GM20431 (cell line): Measurements from ENCODE around the gene GYPE.
"Not testable (repeated sequence)": the region's sequence is repeated elsewhere in the genome, so short reads cannot be mapped to it uniquely, and the experiment has no call there.

Experiments
- in situ Hi-C: fragments of 300-500 bp; cut with MseI, MboI; formaldehyde crosslinking; loops from one replicate; pipeline ENCODE4 v1.15.0; 2020; ENCODE audit warnings: low sequenced_read_pairs; ENCODE audit not compliant: unreplicated experiment

The GYPE gene

GRCh38 chr4:143870523-143871268 lies 34.7 kb downstream of the GYPE start:
- in situ Hi-C loops = not testable (repeated sequence)

DNA sequence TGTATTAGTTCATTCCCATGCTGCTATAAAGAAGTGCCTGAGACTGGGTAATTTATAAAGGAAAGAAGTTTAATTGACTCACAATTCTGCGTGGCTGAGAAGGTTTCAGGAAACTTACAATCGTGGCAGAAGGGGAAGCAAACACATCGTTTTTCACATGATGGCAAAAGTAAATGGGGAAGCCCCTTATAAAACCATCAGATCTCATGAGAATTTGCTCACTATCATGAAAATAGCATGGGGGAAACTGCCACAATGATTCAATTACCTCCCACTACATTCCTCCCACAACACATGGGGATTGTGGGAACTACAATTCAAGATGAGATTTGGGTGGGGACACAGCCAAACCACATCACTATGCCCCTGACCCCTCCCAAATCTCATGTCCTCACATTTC lies 35.4 kb downstream of the GYPE start:
- in situ Hi-C loops = not testable (repeated sequence)

GRCh38 chr4:143862716-143863115 lies 42.6 kb downstream of the GYPE start:
- in situ Hi-C loops = not testable (repeated sequence)

- in situ Hi-C loops = no loop called here
Observed at GRCh38 chr4:143858456-143858855, 46.9 kb downstream of the GYPE start.

GRCh38 chr4:143857391-143858336 lies 47.7 kb downstream of the GYPE start:
- in situ Hi-C loops = not testable (repeated sequence)

DNA sequence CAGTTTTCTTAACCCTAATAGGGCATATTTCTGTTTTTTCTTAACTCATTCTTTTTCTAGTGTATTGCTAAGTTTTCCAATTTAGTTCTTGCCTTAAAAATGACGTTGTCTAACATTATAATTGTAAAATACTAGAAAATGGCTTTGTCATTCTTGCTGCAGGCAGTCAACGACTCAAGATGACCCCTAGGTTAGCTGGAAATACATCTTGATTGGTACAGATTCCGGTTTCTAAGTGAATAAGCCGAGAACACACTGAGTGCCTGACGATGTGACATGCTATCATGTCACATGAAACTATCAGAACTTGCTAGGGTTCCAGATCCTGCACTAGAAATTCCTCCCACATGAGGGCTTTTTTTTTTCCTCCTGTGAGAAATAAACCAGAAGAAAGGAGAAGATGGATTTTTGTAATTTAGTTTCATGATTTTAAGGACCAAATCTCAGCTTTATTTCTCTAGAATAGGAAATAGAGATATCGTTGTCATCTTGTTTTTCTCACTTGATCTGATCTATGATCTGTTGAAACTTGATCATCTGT lies 49.3 kb downstream of the GYPE start:
- in situ Hi-C loops = not testable (repeated sequence)

- in situ Hi-C loops = not testable (repeated sequence)
Observed at GRCh38 chr4:143854645-143855044, 50.7 kb downstream of the GYPE start.

DNA sequence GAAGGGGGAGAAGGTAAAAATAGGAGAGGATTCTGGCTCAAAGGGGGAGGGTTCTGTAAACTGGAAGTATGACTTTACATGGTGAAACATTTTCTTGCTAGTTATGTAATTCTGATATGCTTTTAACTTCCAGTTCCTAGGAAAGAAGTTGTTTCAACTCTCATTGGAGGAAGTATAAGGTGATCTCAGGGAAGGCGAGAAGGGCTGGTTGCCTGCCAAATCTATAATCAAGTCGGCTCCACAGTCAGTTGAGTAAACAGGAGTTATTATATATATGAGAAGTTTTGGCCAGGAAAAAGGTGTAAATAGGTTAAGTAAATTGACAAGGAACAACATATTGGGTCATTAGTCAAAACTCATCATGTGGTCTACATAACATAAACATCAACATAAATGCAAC lies 56.1 kb downstream of the GYPE start:
- in situ Hi-C loops = not testable (repeated sequence)

- in situ Hi-C loops = not testable (repeated sequence)
Observed at GRCh38 chr4:143843506-143843832, 61.9 kb downstream of the GYPE start.

DNA sequence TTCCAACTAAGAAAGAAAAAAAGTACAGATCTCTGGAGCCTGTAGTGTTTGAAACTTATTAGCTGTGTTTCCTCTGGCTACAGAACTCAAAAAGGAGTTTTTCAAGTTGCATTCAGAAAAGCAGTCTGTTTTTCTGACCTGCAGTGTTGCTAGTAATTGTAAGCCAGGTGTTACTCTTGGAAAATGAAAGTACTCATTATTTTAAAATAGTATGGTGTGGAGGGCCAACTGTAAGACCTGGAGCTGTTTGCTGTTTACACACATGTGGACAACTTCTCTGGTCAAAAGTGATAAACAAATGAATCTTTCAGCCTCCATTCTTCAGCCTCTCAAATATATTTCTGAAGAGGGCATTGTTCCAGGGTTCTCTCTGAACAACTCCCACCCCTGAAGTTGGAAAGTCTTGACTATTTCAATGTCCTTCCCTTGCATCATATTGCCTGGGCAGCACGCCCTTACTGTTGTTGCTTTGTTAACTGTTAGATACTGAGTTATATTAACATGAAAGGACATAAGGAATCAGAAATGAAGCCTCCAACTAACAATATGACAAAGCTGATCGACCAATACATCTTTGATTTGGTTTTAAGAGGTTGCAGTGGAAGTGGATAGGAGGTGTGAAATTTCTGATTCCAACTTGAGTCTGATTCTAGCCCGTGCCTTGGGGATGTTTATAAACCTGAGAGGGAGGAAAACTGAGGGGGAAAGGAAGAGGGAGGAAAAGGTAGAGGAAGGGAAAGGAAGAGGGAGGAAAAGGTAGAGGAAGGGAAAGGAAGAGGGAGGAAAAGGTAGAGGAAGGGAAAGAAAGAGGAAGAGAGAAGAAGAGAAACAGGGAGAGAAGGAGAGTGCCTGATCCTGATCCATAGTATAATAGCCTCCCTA lies 62.5 kb downstream of the GYPE start:
- in situ Hi-C loops = not testable (repeated sequence)

DNA sequence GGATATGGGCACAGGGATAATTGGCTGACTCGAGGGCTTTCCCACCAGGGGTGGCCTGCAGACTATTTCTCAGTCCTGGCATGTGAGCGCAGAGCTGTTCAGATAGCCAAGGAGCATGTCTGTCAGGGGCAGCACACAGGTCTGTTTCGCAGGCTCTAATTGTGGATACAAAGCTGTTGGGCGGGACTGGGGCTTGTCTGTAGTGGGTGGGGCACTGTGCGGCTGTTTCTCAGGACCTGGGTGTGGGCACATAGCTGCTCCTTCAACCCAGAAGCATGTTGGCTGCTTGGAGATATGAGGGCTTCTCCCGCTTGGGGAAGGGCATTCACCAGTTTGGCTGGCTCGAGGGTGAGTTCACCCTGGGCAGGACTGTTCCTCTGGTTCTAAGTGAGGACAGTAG lies 65.9 kb downstream of the GYPE start:
- in situ Hi-C loops = not testable (repeated sequence)

GRCh38 chr4:143834196-143834595 lies 71.2 kb downstream of the GYPE start:
- in situ Hi-C loops = not testable (repeated sequence)

- in situ Hi-C loops = not testable (repeated sequence)
Observed at GRCh38 chr4:143833676-143834075, 71.7 kb downstream of the GYPE start.

- in situ Hi-C loops = not testable (repeated sequence)
Observed at GRCh38 chr4:143830576-143830975, 74.8 kb downstream of the GYPE start.

DNA sequence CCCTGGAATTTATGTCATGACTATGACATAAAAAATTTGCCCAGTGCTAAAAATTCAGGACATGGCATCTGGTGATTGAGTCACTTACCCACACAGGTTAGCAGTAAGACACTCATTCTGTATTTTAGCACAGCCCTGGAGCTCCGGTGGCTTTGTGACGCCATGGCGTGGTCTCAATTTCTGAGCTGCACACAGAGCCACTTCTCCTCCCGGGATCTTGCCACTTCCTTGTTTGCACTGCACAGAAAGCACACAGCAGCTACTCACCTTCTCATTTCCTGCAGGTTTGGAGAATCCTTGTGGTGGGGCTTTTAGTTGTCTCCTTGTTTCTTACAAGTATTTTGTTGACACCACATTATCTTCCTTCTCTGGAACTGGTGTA lies 76.1 kb downstream of the GYPE start:
- in situ Hi-C loops = not testable (repeated sequence)
